Right atrium auricular region (tissue), 2 donors: ENCODE measurements around the gene CLEC16A. TPM values are rescaled to one million over a fixed set of nuclear protein-coding genes. Genes with fewer than 3 reads are reported as not detected.

Source experiments
- DNase-seq: peaks from one replicate; pipeline ENCODE4 v3.0.0-alpha.2; 2019; ENCODE audit warnings: low spot score
- H3K27ac ChIP-seq, 2 donors: fragments of 200-600 bp; sonication (generic); 1 replicate in 1 of 2; 2 replicates in 1 of 2; pipeline ENCODE4 v1.5.1; 2016 to 2019
- H3K27me3 ChIP-seq, 2 donors: fragments of 200-600 bp; sonication (generic); one replicate each; pipeline versions ENCODE4 v1.5.1 to v1.6.0; 2017 to 2019
- H3K36me3 ChIP-seq: fragments of 200-600 bp; sonication (generic); one replicate; pipeline ENCODE4 v1.5.1; 2016
- H3K4me1 ChIP-seq, 2 donors: fragments of 200-600 bp; sonication (generic); one replicate each; pipeline versions ENCODE4 v1.5.1 to v1.6.0; 2017 to 2019
- H3K4me3 ChIP-seq, 2 donors: fragments of 200-600 bp; sonication (generic); 1 replicate in 1 of 2; 2 replicates in 1 of 2; pipeline ENCODE4 v1.5.1; 2017 to 2019; ENCODE audit warnings: mild to moderate bottlenecking in 1 of 2, moderate library complexity in 1 of 2
- H3K9me3 ChIP-seq, 2 donors: fragments of 200-600 bp; sonication (generic); one replicate each; pipeline ENCODE4 v1.5.1; 2019
- CTCF ChIP-seq, 2 donors: fragments of 200-600 bp; sonication (generic); IDR thresholded peaks; one replicate each; pipeline ENCODE4 v1.5.1; 2019; ENCODE audit warnings: antibody characterized with exemption in 2 of 2
- total RNA-seq, 2 donors: library from RNA; depleted of rRNA; stranded (reverse); fragments of >200 nt; gene quantifications; one replicate each; pipeline ENCODE4 v1.1.0, GENCODE V29; 2016

Gene CLEC16A
- total RNA-seq, 2 donors from 2014 or later, result 24.1 to 49.0 TPM

- TF ChIP-seq CTCF (IDR thresholded peaks at IDR 0.05), result no peak
- Histone ChIP-seq H3K4me1 (peaks cover 0 to 57% of the 10 kb centered on the region in 2 donors), H3K9me3 (no peaks in the 10 kb centered on the region), H3K4me3 (no peak overlapping the region), H3K36me3 (no peaks in the 10 kb centered on the region), H3K27ac (no peak overlapping the region), H3K27me3 (no peaks in the 10 kb centered on the region)
- no peak for DNase-seq
Measured at GRCh38 chr16:10946308-10946707, 1.9 kb downstream of the CLEC16A start.

DNA sequence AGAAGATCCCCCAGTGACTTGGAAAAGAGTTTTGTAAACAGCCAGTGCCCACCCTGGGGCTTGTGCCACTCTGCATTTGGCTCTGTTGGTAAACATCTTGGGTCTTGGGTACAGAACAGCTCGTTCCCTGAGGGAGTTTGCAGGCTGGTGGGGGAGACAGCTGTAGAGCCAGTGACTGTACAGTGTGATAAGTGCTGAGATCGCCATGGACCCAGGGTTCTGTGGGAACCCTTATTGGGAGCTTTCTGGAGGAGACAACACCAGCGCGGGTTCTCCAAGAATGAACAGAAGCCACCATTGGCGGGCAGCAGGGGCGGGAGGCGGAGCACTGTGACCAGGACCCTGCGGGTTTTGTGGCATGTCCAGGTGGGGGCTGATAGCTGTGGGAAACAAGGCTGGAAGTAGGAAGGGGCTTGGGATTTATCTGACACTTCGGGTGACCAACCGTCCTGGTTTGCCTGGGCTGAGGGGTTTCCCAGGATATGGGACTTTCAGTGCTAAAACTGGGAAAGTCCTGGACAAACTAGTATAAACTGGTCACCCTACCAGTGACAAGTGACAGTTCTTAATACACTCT is 2.9 kb downstream of the CLEC16A start:
- no peak for DNase-seq
- peaks cover 0 to 56% of the 10 kb centered on the region in 2 donors for H3K4me1 ChIP-seq
- H3K4me3 ChIP-seq, result no peak overlapping the region
- no peak overlapping the region for H3K27ac ChIP-seq
- TF ChIP-seq CTCF (IDR thresholded peaks at IDR 0.05), result no peak
- no peaks in the 10 kb centered on the region for H3K36me3 ChIP-seq
- H3K9me3 ChIP-seq, result no peaks in the 10 kb centered on the region
- no peaks in the 10 kb centered on the region for H3K27me3 ChIP-seq

GRCh38 chr16:10949424-10949970 is 5.1 kb downstream of the CLEC16A start:
- Histone ChIP-seq H3K4me3 (no peak overlapping the region), H3K4me1 (peaks cover 0 to 47% of the 10 kb centered on the region in 2 donors), H3K27ac (no peak overlapping the region), H3K9me3 (no peaks in the 10 kb centered on the region), H3K36me3 (no peaks in the 10 kb centered on the region), H3K27me3 (no peaks in the 10 kb centered on the region)
- DNase-seq, result no peak
- no peak for TF ChIP-seq CTCF (IDR thresholded peaks at IDR 0.05)

DNA sequence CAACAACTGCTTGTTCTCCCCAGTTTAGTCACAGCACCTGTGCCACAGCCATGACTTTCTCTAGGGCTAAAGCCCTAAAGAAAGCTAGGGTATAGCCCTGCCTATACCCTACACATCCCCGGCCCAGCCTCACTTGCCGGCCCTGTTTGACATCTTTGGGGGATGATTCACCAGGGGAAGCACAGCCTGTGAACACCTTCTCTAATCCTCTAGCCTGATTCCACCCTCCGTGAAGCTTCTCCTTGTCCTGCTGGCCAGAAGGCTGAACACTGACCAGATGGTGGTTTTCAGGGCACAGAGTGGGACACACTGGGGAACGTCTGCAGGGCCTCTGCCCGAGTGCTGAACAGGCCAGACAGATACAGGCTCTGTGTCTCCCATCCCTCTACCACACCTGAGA is 6.0 kb downstream of the CLEC16A start:
- Histone ChIP-seq H3K9me3 (no peaks in the 10 kb centered on the region), H3K4me1 (peaks cover 0 to 41% of the 10 kb centered on the region in 2 donors), H3K27ac (no peak overlapping the region), H3K27me3 (no peaks in the 10 kb centered on the region), H3K4me3 (no peak overlapping the region), H3K36me3 (no peaks in the 10 kb centered on the region)
- DNase-seq, result no peak
- no peak for TF ChIP-seq CTCF (IDR thresholded peaks at IDR 0.05)

- H3K4me3 ChIP-seq, result no peak overlapping the region
- no peaks in the 10 kb centered on the region for H3K36me3 ChIP-seq
- H3K4me1 ChIP-seq, result peaks cover 0 to 35% of the 10 kb centered on the region in 2 donors
- no peak for TF ChIP-seq CTCF (IDR thresholded peaks at IDR 0.05)
- H3K27me3 ChIP-seq, result no peaks in the 10 kb centered on the region
- no peak overlapping the region for H3K27ac ChIP-seq
- DNase-seq, result no peak
- no peaks in the 10 kb centered on the region for H3K9me3 ChIP-seq
Measured at GRCh38 chr16:10951026-10951425, 6.7 kb downstream of the CLEC16A start.

DNA sequence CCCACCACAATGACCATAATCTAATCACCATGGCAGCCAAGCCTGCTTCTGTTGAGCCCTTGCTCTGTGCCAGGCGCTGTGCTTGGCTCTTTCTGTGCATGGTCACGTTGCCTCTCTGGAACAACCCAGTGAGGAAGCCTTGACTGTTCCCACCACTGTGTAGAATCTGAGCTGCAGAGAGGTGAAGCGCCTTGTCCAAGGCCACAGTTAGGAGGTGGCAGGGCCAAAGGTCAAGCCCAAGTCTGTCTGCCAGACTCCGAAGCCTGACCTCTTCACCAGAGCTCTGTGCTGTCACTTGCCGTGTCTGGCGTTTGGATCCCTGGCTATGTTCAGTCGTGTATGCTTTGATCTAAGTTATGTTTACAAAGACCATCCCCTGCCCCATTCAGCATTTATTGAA is 10.5 kb downstream of the CLEC16A start:
- DNase-seq, result no peak
- no peak overlapping the region for H3K27ac ChIP-seq
- H3K36me3 ChIP-seq, result peaks cover 11% of the 10 kb centered on the region
- no peaks in the 10 kb centered on the region for H3K27me3 ChIP-seq
- no peak overlapping the region for H3K4me3 ChIP-seq
- no peak for TF ChIP-seq CTCF (IDR thresholded peaks at IDR 0.05)
- H3K9me3 ChIP-seq, result no peaks in the 10 kb centered on the region
- peaks cover 0 to 9% of the 10 kb centered on the region in 2 donors for H3K4me1 ChIP-seq
